GM23248 (cell line): Measurements from ENCODE around the gene ZNF593OS.

Source experiments
- EZH2 ChIP-seq: fragments of 200-600 bp; sonication (generic); IDR thresholded peaks from 2 replicates; pipeline ENCODE4 v1.6.1; 2018; ENCODE audit warnings: antibody characterized with exemption, mild to moderate bottlenecking; ENCODE audit not compliant: insufficient read depth, poor library complexity, severe bottlenecking
- EZH2phosphoT487 ChIP-seq: fragments of 200-600 bp; sonication (generic); IDR thresholded peaks from 2 replicates; pipeline ENCODE4 v1.6.1; 2018; ENCODE audit warnings: antibody characterized with exemption, moderate library complexity, mild to moderate bottlenecking, low read depth; ENCODE audit not compliant: insufficient read depth

GRCh38 chr1:26130695-26131094, 40.9 kb downstream of the ZNF593OS start:
- no peak for TF ChIP-seq EZH2
- no peak for TF ChIP-seq EZH2phosphoT487
